NCI-H345 treated with DMSO at 0.1 percent for 48 hours (cell line): ENCODE results near the gene NDUFA7.
"Not testable (repeated sequence)": the region's sequence is repeated elsewhere in the genome, so short reads cannot be mapped to it uniquely, and the experiment has no call there.

ENCODE experiments used
- DNase-seq: peaks from one replicate; lab custom pipeline; 2025; ENCODE audit not compliant: unreplicated experiment; lab: John Stamatoyannopoulos, UW

The NDUFA7 gene

DNA sequence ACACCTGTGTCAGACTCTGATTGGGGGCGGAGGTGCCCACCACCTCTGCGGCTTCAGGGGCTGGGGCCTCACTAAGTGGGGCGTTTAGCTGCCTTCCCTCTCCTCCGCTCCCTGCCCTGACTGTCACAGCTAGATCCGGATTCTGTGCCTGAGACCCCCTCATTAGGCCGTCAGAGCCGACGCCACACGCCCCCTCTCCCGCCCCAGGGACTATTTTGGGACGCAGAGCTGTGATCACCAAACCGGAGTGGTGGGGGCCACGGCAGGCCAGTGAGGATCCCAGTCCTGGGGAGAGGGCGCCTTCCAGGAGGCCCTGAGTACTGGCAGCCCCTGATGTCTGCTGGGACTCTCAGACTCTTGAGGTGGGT lies 21.1 kb upstream of the NDUFA7 start:
- DNase-seq: no peak

DNA sequence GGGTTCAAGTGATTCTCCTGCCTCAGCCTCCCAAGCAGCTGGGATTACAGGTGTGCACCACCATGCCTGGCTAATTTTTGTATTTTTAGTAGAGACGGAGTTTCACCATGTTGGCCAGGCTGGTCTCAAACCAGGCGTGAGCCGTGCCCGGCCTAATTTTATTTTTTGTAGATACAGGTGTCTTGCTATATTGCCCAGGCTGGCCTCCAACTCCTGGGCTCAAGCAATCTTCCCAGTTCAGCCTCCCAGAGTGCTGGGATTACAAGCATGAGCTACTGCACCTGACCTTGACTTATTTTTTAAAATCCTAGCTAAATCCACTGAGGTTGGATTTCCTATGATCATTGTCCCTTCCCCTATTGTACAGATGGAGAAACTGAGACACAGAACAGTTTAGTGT lies 20.3 kb upstream of the NDUFA7 start:
- DNase-seq: not testable (repeated sequence)

DNA sequence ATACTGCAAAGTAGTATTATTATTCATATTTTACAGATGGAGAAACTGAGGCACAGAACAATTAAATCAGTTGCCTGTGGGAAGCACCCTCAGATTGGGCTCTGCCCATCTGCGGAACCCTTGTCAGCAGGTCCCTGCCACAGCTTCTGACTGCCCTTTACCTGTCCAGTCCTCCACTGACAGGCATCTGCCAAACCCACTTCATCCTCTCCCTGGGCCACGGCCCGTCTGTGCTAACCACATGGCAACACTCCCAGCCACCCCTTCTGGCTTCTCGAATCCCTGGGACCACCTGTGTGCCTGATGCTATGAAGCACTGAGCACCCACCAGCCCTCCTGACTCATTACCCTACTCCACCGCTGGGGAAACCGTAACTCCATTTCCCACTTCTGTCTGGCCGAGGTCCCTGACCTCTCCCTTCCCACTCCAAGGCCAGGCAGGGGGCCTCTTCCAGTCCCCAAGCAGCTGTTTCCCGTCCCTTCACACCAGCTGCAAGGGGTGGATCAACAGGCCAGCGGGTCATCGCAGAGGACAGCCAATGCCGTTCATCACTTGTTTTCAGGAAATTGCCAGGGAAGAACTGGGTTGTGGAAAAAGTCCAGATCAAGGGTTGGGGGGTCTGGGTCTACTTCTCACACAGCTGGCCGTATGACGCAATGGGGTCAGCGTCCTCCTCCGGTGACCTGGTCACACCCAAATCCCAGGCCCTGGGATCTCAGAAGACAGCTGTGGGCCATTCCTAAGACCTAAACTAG lies 19.3 kb upstream of the NDUFA7 start:
- DNase-seq: no peak

DNA sequence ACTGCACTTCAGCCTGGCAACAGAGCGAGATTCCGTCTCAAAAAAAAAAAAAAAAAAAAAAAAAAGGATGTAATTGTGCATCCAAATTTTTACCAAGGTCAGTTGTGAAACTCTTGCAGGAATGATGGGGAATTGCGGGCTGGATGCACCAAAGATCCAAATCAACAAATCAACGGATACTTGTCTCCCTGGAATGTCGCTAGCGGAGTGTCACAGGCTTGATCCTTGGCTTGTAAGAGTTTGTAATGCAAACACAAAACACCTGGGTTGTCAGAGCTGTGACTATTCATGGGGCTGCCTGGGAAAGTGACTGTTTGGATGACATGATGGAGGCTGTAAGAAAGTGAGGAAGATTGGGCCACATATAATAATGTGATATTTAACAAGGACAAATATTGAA lies 17.7 kb upstream of the NDUFA7 start:
- no peak for DNase-seq

DNA sequence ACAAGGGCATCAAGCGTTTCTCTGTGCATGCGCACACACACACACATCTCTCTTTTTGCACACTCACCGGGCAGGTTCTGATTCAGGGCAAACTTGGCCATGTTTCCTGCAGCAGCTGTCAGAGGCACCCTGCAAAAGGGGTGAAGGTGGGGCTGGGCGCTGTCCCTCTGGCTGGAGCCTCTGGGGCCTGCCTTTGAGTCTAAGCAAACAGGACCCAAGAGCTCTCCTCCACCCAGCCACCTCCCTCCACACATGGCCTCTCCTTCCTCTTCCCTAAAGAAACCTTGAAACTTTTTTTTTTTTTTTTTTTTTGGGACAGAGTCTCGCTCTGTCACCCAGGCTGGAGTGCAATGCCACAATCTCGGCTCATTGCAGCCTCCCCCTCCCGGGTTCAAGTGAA lies 16.6 kb upstream of the NDUFA7 start:
- no peak for DNase-seq

DNA sequence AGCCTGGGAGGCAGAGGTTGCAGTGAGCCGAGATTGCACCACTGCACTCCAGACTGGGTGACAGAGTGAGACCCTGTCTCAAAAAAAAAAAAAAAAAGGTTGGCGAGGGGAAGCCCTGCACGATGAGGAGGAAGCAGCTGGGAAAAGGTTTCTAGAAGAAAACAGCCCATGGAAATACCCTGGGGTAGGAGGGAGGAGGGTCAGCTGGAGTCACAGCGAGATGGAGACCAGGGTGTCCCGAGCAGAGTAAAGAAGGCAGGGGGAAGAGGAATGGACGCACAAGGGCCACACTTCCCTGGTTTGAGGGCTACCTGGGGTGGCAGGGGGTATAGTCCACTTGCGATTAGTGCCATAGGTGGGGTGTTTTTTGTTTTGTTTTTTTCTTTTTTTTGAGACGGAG lies 15.5 kb upstream of the NDUFA7 start:
- no peak for DNase-seq

DNA sequence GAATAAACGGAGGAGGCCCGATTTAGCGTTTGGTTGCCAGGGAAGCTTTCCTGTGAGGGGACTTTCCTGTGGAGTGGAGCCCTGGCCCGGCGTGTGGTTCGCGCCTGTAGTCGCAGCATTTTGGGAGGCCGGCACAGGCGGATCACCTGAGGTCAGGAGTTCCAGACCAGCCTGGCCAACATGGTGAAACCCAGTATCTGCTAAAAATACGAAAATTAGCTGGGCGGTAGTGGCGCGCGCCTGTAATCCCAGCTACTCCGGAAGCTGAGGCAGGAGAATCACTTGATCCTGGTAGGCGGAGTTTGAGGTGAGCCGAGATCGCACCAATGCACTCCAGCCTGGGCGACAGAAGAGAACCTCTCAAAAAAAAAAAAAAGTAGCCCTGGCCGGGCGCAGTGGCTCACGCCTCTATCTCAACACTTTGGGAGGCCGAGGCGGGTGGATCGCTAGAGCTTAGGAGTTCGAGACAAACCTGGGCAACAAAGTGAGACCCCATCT lies 14.9 kb upstream of the NDUFA7 start:
- DNase-seq: no peak

DNA sequence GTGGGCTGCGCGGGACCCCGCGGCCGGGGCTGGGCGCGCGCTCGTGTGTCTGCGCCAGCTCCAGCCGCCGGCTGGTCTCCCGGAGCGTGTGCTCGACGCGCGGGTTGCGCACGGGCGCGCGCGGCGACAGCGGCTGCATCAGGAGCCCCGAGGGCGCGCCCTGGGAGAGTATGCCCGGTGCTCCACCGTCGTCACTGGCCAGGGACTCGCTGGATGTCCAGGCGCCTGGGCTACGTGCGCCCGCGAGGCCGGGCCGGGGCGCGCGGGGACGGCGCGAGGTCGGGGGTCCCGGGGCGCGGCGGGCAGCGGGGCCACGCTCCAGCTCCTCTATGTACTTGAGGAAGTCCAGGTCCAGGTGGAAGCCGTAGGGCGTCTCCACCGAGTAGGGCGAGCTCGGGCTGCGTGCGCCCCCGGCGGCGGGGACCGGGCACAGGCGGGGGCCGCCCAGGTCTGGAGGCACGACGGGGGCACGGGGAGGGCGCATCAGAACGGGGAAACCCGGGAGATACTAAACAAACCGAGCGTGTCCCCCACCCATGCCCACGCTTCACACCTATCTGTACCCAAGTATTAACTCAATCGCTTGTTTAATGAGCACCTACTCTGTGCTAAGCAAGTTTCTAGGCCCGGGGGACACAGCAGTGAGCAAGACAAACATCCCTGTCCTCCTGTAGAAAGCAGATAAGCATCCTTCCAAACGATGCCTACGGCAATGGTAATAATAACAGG lies 14.3 kb upstream of the NDUFA7 start:
- no peak for DNase-seq

DNA sequence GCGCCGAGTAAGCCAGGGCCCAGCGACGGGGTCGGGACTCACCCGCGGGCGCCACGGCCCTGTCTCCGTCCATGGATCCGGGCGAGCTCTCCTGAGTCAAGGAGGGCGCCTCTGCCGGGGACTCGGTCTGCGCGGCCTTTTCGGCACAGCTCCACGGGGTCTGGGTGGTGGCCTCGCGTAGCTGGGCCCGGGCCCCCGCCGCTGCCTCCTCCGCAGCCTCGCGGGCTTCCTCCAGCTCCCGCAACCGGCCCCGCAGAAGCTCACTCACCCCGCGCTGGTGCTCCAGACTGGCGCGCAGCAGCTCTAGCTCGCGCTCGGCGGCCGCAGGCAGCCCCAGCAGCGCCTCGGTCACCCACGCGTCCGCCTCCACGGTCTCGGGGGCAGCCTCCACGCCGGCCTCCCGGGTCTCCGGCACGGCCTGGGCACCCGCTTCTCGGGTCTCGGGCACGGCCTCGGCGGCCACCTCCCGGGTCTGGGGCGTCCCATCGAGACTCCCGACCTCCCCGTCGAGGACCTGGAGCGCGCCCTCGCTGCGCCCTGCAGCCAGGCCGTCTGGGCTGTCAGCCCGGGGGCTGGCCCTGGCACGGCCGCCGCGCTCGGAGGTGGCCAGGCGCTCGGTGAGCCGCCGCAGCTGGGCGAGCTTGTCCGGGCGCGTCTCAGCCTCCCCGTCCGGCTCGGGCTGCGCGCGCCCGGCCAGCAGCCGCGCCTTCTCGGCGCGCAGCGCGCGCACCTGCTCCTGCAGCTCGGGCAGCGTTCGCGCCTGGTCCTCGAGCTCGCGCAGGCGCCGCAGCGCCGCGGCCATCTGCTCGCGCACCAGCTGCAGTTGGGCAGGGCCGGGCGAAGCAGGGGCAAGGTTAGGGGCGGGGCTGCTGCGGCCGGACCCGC lies 13.5 kb upstream of the NDUFA7 start:
- peak; percentile 62 for DNase-seq

DNA sequence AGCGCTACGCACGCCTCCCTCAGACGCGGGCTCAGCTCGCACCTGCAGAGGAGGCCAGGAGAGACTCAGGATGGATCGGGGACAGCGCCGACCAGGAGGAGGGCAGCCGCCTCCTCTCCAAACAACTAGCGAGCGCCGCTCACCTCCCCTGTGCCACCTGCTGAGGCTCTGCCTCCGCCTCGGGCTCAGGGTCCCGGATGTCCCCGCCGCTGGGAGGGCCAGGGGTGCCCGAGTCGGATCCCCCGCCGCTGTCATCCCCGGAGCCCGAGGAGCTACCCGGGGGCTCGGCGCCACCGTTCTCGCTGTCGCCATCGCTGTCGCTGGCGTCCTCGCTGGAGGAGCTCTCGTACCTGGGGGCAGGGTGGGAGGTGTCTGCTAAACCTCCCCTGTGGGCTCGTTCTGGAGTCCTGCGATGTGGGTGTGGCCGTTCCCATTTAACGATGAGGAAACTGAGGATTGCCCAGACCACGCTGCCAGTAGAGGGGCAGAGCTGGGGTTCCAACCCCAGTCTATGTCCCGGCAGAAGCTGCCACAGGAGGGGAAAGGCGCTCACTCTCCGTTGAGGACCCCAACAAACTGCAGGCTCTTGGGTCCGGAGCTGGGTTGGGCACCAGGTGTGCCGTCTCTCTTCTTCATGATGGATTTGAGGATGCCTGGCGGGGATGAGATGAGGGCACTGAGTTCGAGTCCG lies 12.7 kb upstream of the NDUFA7 start:
- peak; percentile 32 for DNase-seq

DNA sequence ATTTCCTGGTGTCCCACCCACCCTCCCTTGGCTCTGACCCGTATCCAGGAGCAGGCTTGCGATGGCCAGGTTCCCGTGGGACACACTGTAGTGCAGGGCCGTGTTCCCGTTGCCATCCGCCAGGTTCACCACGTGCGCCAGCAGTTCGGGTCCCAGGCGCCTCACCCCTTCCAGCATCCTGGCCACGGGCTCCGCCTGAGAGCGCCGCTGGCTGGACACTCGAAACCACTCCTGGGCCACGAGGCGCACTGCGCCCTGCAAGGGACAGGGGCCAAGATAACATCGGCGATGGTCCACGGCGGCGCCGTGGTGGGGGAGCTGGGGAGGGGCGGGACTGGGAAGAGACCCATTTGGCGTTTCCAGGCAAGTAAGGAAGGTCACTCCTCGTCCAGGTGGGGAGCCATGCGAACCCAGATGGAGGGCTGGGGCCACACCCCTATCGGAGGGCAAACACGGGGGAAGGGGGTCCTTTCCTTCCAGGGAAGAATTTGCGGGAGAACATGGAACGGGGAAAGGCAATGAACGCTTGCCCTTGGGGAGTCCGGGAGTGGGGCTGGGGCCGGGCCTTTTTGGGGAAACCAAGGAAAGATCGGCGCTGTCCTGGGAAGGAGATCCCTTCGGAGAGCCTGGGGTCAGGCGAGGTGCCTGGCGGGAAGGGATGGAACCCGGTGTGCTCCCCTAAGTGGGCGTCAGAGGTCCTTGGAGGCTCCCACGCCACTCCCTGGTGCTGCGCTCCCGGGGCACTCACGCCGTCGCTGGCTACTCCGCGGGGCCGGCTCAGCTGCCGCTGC lies 12.0 kb upstream of the NDUFA7 start:
- DNase-seq: no peak

DNA sequence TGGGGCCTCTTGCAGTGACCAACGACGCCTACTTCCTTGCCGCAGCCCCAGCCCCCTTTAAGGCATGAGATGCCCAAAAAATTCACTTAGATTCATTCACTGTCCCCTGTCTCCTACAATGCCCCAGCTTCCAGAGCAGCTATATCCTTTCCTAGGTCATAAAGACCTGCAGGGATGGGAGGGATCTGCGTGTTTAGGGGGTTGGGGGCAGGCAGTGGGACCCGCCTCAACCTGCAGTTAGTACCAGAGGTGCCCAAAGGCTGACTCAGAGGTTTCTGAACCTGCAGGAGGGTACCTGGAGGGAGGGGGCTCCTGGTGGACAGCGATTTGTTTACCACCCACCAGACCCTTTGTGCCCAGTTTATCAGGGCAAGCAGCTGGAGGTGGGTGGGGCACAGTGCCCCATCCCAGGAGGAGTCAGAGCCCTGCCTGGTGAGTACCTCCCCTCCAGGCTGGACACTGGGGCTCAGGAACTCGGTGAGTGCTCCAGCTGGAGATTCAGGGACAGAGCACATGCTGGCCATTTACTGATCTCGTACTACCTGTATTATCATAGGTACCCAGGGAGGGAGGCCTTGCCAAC lies 10.2 kb upstream of the NDUFA7 start:
- DNase-seq: no peak

DNA sequence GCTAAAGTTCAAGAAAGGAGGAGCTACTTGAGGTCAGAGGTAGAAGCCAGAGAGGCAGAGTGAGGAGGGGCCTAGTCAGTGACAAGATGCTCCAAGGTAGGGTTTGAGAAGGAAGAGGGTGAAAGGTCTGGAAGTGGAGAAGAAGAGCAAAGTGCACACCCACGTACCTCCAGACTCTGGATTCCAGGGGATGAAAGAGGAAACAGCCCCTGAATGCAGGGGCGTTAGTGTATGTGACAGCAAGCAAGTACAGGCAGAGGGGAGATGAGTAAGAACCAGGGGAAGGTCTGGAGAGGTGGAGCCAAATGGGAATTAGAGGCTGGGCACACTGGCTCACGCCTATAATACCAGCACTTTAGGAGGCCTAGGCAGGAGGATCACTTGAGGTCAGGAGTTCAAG lies 8.8 kb upstream of the NDUFA7 start:
- DNase-seq: no peak

DNA sequence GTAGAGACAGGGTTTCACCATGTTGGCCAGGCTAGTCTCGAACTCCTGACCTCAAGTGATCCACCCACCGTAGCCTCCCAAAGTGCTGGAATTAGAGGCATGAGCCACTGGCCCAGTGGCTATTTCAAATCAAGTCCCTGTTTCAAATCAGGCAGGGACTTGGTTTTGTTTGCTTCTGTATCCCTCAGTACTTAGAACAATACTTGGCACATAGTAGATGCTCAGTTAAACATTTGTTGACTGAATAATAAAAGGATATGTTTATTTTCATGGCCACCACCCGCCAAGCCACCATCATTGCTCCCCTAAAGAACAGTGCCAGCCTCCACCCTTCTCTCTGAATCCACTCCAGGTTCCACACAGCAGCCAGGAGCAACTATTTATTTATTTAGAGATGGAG lies 4.3 kb upstream of the NDUFA7 start:
- no peak for DNase-seq

DNA sequence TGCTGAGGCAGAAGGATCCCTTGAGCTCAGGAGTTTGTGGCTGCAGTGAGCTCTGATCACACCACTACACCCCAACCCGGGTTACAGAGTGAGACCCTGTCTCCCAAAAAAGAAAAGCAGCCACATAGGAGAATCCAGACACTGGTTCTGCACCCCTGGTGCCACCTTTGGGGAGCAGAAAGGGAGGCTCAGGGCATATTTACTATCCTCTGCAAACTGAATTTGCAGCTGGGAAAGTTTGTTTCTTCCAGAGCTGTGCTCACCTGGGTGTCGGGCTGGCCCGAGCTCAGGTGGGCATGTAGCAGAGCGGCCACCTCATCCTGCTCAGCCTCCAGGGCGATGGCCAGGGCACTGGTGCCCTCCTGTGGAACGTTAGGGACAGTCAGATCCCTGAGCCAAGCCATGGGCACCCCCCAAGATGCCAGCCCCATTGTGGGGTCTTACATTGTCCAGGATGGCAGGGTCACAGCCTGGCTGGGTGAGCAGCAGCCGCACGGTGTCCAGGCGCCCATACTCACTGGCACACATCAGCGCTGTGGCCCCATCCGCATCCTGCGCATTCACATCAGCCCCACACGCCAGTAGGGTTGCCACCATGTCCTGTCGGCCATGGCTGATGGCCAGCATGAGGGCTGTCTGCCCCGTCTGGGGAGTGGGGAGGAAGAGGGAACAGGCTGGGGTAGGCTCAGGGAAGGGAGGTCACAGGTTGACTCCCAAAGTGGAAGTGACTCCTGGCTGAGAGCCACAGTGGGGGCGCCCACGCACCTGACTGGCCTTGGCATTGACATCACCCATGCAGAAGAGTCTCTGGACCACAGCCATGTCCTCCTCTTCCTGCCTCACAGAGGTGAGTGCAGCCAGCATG lies 3.2 kb upstream of the NDUFA7 start:
- DNase-seq: no peak

DNA sequence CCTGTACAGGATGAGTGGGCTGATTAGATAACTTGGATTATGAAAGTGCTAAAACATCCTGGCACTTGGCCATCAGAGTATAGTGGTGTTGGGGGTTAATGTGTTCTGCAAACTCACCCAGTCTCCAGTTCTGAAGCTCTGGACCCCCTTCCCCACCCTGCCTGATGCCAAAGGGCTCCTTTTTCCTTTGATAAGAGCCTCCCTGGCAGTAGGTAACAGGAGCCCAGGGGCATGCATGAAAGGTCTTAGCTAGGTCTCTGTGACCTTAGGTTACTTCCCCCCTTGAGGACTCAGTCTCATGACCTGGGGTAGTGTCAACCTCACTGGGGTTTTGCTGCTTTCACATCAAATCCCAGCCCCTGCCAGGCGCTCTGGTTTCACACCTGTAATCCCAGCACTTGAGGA lies 2.6 kb upstream of the NDUFA7 start:
- no peak for DNase-seq

DNA sequence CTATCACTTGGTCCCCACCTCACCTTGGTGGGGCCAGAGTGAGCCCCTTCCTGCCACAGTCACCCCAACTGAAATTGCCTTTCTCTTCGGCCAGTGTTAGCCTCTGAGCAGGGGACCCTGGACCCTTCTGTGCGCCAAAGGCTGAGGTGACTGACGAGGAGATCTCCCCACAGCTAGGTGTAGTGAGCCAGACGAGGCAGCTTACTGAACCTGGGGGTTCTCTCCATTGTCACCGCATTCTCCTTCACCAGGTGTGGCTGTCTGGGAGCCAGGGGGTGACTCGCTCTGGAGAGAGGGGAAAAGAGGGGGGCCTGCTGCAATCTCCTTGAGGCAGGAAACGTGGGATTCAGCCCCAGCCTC lies 1.4 kb upstream of the NDUFA7 start:
- DNase-seq: no peak

DNA sequence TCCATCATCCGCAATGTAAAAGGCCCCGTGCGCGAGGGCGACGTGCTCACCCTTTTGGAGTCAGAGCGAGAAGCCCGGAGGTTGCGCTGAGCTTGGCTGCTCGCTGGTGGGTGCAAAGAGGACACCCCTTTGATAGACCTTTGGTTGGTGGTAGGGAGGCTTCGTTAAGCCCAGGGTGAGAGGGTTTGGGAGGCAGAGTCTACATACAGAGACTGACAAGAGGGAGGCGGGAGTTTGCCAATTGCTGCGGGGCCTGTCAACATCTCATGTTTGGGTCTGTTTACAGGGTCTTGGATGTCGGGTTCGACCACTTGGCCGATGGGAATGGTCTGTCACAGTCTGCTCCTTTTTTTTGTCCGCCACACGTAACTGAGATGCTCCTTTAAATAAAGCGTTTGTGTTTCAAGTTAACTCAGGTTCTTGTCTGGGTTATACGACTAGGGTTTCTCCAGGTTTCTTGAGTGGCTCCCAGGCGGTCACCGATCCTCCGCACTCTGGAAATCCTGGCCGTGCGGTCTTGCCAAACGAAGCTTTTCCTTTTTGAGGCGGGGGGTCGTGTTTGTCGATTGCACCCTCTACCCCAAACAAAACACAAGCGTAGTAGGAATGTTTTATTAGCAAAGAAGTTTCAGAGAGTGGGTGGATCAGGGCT lies 937 bp upstream of the NDUFA7 start:
- no peak for DNase-seq
